K562 (cell line): ENCODE data around the gene KCP. TPM values are rescaled to one million over a fixed set of nuclear protein-coding genes. Genes with fewer than 3 reads are reported as not detected.
A peak's percentile ranks its signal among the peaks of the same experiment; 100 is the strongest.

Experiments used
- ATF2 ChIP-seq: sonication (generic); formaldehyde crosslinking; IDR thresholded peaks from 2 replicates; pipeline ENCODE4 v1.8.1; 2022; ENCODE audit warnings: missing genetic modification reagents
- BRF2 ChIP-seq: IDR thresholded peaks from 3 replicates; pipeline ENCODE4 v1.6.1; 2011; ENCODE audit warnings: borderline replicate concordance, mild to moderate bottlenecking; ENCODE audit not compliant: insufficient read length, insufficient read depth
- ESRRA ChIP-seq: fragments of 450-650 bp; IDR thresholded peaks from 2 replicates; pipeline ENCODE4 v1.6.1; 2014; ENCODE audit warnings: low read depth, mild to moderate bottlenecking, moderate library complexity, borderline replicate concordance
- GABPB1 ChIP-seq: sonication (generic); formaldehyde crosslinking; IDR thresholded peaks from 2 replicates; pipeline ENCODE4 v1.8.0; 2022; ENCODE audit warnings: mild to moderate bottlenecking, missing genetic modification reagents
- RAD21 ChIP-seq, 2 experiments: fragments of 250-450 bp in 1 of 2; fragments of 450-650 bp in 1 of 2; sonication (Bioruptor Pico) in 1 of 2; formaldehyde crosslinking in 1 of 2; IDR thresholded peaks in 1 of 2; conservative IDR thresholded peaks in 1 of 2; 2 replicates each; pipeline versions ENCODE4 v1.4.0 to v1.8.0; 2020 to 2022; ENCODE audit warnings: mild to moderate bottlenecking in 2 of 2, moderate library complexity in 1 of 2
- RCOR1 ChIP-seq, 2 experiments: IDR thresholded peaks; 2 replicates each; pipeline ENCODE4 v1.6.1; 2012; ENCODE audit warnings: low read depth in 2 of 2, low read length in 2 of 2, borderline replicate concordance in 1 of 2, improper control_type of control experiment in 1 of 2
- TCF3 ChIP-seq: sonication (generic); formaldehyde crosslinking; IDR thresholded peaks from 2 replicates; pipeline ENCODE4 v1.4.0; 2020; ENCODE audit warnings: mild to moderate bottlenecking, missing genetic modification reagents
- THRAP3 ChIP-seq: fragments of 450-650 bp; IDR thresholded peaks from 2 replicates; pipeline ENCODE4 v1.6.1; 2016; ENCODE audit warnings: mild to moderate bottlenecking, inconsistent platforms, borderline replicate concordance
- ZNF165 ChIP-seq: fragments of 250-450 bp; sonication (Bioruptor Pico); IDR thresholded peaks from 2 replicates; pipeline ENCODE4 v1.4.0; 2020; ENCODE audit warnings: borderline replicate concordance
- ZNF280A ChIP-seq: fragments of 450-650 bp; IDR thresholded peaks from 2 replicates; pipeline ENCODE4 v1.6.1; 2018; ENCODE audit warnings: mild to moderate bottlenecking, low read depth; ENCODE audit not compliant: partially characterized antibody
- ZNF280B ChIP-seq: fragments of 250-450 bp; sonication (Bioruptor Pico); IDR thresholded peaks from 2 replicates; pipeline ENCODE4 v1.5.1; 2021; ENCODE audit warnings: mild to moderate bottlenecking
- ZSCAN29 ChIP-seq: fragments of 450-650 bp; IDR thresholded peaks from 2 replicates; pipeline ENCODE4 v1.6.1; 2017
- polyA plus RNA-seq, 8 experiments: library from polyadenylated mRNA; depleted of rRNA in 4 of 8; stranded (reverse) in 5 of 8; unstranded in 3 of 8; fragments of >200 nt; fragmentation: Nextera tagmentation in 2 of 8; fragmentation: Illumina TruSeq in 1 of 8; extraction: Ambion mirVana in 2 of 8; extraction: Trizol in 1 of 8; gene quantifications; 2 replicates each; pipeline versions ENCODE4 v1.2.1 to v1.2.3, GENCODE V29; 2011 to 2014; ENCODE audit warnings: inconsistent platforms in 1 of 8, missing spikeins in 1 of 8
- total RNA-seq, 7 experiments: library from RNA; depleted of rRNA in 6 of 7; stranded (reverse); fragments of >200 nt in 6 of 7; fragmentation: Illumina TruSeq in 2 of 7; extraction: Trizol in 2 of 7; gene quantifications; 2 replicates each; pipeline versions ENCODE4 v1.2.1 to v1.2.3, GENCODE V29; 2011 to 2021; ENCODE audit warnings: low replicate concordance in 1 of 7
- TF ChIP-seq, protein P1 (sequence below): sonication (generic); formaldehyde crosslinking; IDR thresholded peaks from 2 replicates; pipeline ENCODE4 v1.8.0; 2022; ENCODE audit warnings: mild to moderate bottlenecking, missing genetic modification reagents
- TF ChIP-seq, protein P2 (sequence below): fragments of 450-650 bp; IDR thresholded peaks from 2 replicates; pipeline ENCODE4 v1.6.1; 2016; ENCODE audit warnings: borderline replicate concordance

Gene KCP
- total and polyA plus RNA-seq, 9 of the 15 experiments (the other 6 are each of a cell fraction or from before 2014, with no cell fraction given): 0.06 to 0.17 (median 0.12) TPM; not detected in 3

DNA sequence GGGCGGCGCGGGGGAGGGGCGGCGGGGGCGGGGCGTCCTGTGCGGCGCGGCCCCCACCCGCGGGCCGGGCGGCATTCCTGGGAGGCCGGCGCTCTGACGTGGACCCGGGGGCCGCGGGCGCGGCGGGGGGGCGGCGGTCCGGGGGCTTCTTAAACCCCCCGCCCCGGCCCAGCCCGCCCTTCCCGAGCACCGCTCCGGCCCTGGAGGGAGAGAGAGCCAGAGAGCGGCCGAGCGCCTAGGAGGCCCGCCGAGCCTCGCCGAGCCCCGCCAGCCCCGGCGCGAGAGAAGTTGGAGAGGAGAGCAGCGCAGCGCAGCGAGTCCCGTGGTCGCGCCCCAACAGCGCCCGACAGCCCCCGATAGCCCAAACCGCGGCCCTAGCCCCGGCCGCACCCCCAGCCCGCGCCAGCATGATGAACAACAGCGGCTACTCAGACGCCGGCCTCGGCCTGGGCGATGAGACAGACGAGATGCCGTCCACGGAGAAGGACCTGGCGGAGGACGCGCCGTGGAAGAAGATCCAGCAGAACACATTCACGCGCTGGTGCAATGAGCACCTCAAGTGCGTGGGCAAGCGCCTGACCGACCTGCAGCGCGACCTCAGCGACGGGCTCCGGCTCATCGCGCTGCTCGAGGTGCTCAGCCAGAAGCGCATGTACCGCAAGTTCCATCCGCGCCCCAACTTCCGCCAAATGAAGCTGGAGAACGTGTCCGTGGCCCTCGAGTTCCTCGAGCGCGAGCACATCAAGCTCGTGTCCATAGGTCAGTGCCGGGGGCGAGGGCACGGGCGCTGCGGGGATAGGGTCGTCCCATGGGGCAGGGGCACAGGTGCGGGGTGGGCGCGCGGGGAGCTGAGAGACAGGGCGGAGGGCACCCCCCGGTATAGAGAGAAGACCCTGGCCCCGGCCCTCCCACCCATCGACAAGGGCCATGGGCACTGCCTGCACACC, 80.0 kb downstream of the KCP start, which contains the start of gene FLNC (continued):
- TF ChIP-seq ATF2 (CRISPR knock-in tag): no peak
- no peak for TF ChIP-seq ZNF280A
- peak; percentile 79 for TF ChIP-seq GABPB1 (CRISPR knock-in tag)
- TF ChIP-seq TCF3 (CRISPR knock-in tag): peak; percentile 26; the same call in 1 of the 2 replicates
- TF ChIP-seq THRAP3: 0 out of 2 replicates have a peak, but pooled peaks have one; percentile 26
- TF ChIP-seq ZNF165: no peak
- no peak for TF ChIP-seq ZSCAN29
- TF ChIP-seq, protein P1, sequence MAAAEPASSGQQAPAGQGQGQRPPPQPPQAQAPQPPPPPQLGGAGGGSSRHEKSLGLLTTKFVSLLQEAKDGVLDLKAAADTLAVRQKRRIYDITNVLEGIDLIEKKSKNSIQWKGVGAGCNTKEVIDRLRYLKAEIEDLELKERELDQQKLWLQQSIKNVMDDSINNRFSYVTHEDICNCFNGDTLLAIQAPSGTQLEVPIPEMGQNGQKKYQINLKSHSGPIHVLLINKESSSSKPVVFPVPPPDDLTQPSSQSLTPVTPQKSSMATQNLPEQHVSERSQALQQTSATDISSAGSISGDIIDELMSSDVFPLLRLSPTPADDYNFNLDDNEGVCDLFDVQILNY (CRISPR knock-in tag): 0 out of 2 replicates have a peak, but pooled peaks have one; percentile 31
- peak; percentile 37 for TF ChIP-seq ESRRA
- no peak for TF ChIP-seq ZNF280B (CRISPR knock-in tag)
- TF ChIP-seq RCOR1 (IDR thresholded peaks at IDR 0.05; ENCODE audit: borderline replicate concordance in 1 of 2, low read depth in 2 of 2, low read length in 2 of 2): no peak
- TF ChIP-seq RAD21 (CRISPR knock-in tag; conservative IDR thresholded peaks at IDR 0.05 in 1 of 2, IDR thresholded peaks at IDR 0.05 in 1 of 2): peak in 1 of 2 experiments; percentile 15; a peak in 1 of 4 replicates
- no peak for TF ChIP-seq BRF2
- TF ChIP-seq, protein P2, sequence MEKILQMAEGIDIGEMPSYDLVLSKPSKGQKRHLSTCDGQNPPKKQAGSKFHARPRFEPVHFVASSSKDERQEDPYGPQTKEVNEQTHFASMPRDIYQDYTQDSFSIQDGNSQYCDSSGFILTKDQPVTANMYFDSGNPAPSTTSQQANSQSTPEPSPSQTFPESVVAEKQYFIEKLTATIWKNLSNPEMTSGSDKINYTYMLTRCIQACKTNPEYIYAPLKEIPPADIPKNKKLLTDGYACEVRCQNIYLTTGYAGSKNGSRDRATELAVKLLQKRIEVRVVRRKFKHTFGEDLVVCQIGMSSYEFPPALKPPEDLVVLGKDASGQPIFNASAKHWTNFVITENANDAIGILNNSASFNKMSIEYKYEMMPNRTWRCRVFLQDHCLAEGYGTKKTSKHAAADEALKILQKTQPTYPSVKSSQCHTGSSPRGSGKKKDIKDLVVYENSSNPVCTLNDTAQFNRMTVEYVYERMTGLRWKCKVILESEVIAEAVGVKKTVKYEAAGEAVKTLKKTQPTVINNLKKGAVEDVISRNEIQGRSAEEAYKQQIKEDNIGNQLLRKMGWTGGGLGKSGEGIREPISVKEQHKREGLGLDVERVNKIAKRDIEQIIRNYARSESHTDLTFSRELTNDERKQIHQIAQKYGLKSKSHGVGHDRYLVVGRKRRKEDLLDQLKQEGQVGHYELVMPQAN: peak; percentile 84; the same call in 1 of the 2 replicates
